Islet of Langerhans (tissue), 1 donor: ENCODE measurements around the gene PRKAR1B.
"Not testable (repeated sequence)": the region's sequence is repeated elsewhere in the genome, so short reads cannot be mapped to it uniquely, and the experiment has no call there.

Source experiments
- FAIRE-seq: peaks from one replicate; lab custom pipeline; 2011; peaks lifted over from hg19 to GRCh38; lab: Jason Lieb, UNC

PRKAR1B gene

DNA sequence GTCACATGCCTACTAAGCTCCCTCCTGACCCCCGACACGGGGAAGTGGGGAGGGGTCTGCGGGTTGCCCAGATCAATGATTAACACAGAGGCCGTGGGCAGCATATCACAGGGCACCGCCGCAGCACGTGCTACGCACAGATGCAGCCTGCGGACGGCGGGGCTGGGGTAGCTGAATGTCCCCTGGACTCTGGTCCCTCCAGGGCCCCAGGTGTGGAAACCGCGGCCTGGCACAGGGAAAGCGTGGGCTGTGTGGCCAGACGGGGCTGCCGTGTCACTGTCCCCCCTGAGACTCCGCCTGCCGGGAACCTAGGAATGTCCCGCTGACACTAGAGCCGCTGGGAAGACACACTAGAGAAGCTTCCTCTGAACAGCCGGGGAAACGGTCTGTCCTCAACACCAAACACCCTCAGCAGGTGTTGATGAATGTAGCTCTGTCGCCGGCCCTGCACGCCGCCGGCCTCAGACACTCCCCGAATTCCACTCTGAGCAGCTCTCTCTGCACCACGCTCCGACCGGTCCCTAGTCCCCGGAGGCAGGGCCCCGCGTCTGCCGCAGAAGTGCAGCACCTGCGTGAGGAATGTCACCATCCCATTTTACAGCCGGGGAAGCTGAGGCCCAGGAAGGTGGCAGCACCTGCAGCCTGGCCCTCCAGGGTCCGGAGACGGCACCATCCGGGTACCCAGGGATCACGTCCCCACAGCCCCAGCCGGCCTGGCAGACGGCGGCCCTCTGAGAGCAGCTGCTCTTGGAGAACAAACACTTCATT, 174.0 kb downstream of the PRKAR1B start:
- no peak for FAIRE-seq

DNA sequence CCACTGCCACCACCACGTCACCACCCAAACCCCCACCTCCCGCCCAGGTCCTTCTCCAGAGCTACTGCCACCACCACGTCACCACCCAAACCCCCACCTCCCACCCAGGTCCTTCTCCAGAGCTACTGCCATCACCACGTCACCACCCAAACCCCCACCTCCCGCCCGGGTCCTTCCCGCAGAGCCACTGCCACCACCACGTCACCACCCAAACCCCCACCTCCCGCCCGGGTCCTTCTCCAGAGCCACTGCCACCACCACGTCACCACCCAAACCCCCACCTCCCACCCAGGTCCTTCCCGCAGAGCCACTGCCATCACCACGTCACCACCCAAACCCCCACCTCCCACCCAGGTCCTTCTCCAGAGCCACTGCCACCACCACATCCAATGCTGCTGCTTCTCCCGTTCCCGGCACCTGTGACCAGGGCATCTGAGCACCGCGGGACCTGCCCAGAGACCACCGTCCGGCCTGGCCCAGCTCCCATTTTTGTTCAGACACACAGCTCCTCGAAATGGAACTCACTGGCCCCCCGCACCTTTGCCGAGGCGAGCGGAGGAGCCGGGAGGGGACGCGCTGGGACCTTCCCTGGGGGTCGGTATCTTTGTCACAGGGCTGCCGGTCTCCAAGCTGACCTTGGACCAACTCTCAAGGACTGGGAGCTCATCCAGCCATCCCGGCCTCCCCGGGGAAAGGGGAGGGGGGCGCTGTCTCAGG, 174.8 kb downstream of the PRKAR1B start:
- FAIRE-seq: not testable (repeated sequence)

DNA sequence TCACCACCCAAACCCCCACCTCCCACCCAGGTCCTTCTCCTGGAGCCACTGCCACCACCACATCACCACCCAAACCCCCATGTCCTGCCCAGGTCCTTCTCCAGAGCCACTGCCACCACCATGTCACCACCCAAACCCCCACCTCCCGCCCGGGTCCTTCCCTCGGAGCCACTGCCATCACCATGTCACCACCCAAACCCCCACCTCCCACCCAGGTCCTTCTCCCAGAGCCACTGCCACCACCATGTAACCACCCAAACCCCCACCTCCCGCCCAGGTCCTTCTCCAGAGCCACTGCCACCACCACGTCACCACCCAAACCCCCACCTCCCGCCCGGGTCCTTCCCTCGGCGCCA, 175.5 kb downstream of the PRKAR1B start:
- not testable (repeated sequence) for FAIRE-seq

DNA sequence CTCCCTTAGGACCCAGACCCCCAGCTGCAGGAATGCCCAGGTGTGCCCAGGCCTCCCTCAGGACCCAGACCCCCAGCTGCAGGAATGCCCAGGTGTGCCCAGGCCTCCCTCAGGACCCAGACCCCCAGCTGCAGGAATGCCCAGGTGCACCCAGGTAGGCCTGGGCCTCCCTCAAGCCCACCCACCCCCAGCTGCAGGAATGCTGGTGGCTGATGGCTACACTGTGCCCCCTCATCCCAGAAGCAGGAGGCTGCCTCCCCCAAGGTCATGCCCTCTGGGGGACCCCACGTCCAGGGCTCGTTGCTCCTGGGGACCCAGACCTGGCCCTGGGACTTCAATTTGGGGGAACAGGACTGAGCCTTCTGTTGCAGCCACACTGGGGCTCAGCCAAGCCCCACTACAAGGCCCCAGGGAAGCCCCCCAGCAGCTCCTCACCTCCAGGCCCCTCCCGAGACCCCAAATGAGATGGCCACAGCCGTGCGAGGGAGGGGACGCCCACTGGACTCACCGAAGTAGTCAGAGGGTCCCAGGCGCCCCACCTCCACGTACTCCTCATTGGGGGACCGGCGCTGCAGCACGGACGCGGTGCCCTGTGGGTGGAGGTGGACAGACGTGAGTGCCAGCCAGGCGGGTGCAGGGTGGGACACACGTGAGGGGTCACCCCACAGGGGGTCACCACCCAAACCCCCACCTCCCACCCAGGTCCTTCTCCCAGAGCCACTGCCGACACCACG, 176.0 kb downstream of the PRKAR1B start:
- FAIRE-seq: no peak

DNA sequence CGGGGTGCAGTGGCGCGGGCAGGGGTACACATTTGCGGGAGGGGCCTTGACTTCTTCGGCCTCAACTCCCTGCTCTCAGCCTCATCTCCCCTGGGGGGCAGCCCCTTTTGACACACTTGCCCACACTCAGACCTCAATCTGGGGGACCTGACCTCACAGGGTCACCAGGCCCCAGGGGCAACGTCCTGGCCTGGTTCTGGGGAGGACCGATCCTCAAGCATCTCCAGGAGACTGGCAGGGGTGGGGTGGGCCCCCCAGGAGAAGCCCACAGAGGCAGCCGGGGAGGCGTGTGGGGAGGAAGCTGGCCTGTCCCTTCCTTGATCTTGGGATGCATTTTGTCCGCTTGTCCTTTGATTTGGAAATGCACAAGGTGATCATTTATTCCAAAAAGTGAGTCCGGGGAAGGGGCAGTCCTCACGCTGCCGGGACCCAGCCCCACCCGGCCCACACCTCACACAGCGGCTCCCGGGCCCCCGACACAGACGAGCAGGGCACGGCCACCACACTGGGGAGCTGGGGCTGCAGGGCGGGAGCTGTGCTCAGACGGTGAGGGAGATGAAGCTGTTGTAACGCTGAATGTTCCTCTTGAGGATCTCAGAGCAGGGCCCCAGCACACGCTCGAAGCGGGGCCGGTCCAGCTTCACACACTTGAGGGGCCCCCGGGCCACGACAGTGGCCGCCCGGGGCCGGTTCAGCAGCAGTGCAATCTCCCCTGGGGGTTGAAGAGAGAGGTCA, 177.0 kb downstream of the PRKAR1B start:
- FAIRE-seq: no peak

DNA sequence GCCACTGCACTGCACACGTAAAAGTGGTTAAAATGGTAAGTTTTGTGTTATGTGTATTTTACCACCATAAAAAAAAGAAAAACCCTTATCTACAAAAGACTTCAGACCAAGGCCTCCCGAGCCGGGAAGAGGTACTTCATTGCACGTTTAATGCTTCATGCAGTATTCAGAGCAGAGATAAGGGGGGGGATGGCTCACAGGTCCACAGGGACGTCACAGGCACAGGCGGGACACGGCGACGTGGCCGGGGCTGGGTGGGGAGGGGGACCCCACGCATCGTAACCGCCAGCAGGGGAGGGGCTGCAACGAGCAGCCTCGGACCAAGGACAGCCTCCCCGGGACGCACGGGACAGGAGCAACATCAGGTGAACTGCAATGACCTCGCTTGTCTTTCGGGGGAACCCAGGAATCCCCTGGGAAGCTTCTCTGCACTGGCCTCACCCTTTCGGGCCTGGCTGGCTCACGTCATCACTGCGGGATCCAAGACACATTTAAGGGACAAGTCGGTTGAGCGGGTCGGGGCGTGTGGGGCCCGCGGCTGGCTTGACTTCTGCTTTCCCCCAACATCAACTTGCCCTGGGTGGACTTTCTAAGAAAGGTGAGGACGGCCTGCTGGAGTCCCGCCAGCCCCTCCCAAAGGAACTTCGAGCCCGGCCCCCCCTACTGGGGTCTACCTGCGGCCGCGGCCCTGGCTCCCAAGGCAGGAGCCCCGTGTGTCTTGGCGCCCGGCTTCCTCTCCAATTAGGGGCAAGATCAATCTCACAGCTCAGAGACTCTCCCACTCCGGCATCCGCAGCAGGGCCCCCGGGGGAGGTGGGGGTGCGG, 177.8 kb downstream of the PRKAR1B start:
- no peak for FAIRE-seq

DNA sequence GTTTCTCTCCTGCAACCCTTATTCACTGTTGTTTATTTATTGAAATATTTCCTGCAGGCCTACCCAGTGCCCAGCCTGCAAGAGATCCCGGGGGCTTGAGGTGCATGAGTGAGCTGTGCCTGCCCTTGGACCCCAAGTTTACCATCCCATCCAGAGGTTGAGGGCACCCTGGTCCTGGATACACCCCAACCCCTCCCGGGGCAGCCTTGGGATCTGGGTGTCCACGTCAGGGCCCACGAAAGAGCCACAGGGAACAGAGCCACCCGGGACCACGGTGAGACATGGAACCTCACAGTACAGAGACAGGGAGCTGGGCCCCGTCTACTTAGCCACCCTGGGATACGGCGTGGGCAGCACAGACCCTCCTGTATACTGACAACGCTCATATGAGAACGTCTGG, 178.7 kb downstream of the PRKAR1B start:
- FAIRE-seq: no peak

DNA sequence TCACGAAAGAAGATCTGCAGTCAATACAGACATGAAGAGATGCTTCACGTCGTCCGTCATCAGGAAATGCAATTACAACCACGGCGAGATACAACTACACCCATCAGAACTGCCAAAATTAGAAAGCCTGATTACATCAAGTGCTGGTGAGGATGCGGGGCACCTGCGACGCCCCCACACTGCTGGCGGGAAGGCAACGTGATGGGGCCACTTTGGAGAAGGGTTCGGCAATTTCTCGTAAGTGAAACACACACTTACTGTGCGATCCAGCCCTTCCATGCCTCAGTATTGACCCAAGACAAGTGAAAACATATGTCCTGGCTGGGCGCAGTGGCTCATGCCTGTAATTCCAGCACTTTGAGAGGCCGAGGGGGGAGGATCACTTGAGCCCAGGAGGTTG, 181.6 kb downstream of the PRKAR1B start:
- FAIRE-seq: no peak

DNA sequence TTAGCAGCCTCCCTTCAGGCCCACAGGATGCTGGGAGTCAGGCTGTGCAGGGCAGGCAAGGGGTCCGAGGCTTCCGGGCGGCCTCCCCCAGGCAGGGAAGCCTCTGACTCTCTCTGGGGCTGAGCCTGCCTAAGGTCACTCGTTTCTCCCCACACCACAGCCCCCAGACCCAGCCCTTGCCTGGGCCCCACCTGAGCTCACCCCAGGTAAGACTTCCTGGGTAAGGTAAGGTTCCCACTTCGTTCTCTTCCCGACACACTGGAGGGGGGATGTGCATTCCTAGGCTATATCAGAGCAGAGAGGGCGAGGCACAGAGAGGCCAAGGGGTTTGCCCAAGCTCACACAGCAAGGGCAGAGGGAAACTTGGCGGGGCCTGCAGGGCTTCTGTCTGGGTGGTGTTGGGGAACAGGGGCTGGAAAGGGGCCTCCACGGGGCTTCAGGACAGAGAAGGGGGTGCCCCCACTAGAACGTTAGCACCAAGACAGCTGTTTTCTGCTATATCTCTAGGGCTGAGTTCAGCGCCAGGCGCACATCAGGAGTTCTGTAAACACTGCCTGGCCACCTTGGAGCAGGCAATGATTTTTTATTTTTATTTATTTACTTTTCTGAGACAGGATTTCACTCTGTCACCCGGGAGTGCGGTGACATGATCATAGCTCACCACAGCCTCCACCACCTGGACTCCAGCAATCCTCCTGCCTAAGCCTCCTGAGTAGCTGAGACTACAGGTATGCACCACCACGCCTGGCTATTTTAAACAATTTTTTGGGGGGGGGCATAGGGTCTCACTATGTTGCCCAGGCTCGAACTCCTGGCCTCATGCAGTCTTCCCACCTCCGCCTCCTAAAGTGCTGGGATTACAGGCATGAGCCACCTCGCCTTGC, 182.5 kb downstream of the PRKAR1B start:
- FAIRE-seq: no peak

DNA sequence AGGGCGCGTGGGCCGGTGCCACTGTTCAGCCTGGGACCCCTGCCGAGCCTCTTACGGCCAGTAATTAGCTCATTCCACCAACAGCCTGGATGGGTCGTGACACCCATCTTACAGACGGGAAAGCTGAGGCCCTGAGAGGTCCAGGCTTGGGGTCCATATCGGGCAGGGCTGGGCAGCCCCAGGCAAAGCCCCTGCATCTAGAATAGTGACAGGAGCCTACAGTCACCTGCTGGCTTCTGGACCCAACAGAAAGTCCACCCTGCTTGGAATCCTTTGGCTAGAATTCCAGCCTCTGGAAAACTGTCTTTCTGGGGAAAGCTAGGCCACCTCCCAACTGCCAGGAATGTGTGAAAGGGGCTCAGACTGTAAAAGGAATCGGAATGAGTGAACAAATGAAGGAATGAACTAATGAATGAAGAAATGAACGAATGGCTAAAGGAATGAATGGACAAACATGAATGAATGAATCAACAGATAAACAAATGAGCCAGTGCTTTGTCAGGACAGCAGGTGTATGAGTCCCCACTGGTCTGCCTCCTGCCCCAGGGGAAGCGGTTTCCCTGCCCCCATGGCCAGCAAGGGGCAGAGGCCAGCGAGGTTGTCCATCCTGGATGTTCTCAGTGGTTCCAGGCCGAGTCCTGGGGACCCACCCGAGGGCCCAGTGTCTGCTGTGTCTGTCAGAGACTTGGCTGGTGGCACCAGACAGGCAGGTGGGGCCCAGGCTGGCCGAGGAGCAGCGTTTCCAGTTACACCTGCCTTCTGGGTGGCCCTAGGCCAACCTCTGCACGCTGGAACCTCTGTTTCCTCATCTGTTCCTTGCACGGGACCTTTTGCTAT, 183.4 kb downstream of the PRKAR1B start:
- no peak for FAIRE-seq

DNA sequence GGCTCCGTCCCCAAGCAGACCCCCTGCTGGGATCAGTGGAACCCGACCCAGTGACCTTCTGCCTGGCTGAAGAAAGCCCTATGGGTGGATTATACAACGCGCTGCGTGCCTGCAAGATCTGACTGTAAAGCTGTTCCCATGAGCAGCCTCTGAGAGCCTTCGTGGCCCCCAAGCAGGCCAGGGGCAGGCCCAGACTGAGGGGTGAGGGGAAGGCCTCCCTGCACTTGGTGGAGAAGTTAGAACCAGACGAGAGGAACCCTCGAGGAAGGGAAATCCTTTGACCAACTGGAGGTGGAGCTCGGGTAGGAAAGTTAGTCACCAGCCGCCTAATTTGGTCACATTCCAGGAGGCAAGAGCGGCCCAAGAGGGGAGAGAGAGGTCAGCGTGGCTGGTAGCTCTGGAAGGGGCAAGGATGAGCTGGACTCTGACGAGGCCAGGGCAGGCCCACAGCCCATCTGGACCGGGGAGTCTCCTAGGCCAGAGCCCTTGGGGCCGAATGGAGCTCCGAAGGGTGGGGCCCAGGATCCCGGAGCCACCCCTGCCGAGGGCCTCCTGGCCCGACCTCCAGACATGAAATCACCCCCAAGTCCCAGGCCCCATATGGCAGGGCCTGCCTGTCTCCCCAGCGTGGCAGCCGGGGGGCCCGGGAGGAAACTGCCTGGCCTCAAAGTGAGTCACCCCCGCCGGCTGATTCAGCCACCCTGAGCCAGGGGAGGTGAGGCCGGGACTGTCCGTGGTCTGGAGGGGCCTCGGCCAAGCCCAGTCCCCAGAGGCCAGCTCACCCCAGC, 184.2 kb downstream of the PRKAR1B start:
- FAIRE-seq: no peak

DNA sequence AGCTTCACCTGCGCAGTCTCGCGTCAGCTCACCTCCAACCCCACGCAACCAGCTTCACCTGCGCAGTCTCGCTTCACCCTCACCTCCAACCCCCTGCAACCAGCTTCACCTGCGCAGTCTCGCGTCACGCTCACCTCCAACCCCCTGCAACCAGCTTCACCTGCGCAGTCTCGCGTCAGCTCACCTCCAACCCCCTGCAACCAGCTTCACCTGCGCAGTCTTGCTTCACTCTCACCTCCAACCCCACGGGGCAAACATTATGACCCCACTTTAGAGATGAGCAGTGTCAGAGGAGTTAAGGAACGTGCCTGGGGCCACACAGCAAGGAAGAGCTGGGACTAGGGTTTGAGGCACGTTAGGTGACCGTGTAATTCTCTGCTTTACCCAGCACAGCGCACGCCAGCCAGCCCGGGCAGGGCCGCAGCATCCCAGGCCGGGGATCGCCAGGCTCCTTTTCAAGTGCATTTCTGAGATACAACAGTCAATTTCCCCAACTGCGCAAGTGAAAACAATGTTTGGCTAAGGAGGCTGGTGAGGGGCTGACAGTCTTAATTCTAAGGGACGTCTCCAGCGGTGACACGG, 184.9 kb downstream of the PRKAR1B start:
- no peak for FAIRE-seq

DNA sequence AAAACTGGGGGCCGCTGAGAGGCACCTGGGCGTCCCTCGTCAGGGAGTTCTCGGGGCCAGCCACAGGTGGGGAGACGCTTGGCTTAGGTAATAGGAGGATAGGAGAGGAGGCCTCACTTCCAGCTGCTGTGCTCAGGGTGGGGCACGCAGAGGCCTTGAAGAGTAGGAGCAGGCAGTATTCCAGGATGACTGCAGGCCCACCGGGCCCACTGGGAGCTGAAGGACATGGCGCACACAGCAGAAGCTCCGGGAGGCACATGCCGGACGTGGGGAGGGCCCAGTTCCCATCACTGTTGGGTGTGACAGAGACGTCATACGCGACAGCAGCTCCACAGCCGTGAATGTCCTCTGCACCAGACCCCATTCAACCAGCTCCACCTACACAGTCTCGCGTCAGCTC, 185.4 kb downstream of the PRKAR1B start:
- FAIRE-seq: no peak

DNA sequence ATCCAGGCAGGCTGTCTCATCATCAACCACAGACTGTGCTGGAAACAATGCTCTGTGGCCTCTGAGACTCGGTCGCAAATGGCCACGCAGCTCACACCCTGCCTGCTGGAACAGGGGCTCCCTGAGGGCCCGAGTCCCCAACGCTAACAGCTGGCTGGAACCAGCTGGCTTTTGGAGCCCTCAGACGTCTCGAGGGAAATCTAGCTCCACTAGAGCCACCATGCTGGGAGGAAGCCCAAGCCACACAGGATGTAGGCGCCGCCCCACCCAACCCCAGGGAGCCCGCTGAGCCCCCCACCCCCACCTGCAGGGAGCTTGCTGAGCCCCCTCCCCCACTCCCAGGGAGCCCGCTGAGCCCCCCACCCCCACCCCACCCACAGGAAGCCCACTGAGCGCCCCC, 186.1 kb downstream of the PRKAR1B start:
- no peak for FAIRE-seq

DNA sequence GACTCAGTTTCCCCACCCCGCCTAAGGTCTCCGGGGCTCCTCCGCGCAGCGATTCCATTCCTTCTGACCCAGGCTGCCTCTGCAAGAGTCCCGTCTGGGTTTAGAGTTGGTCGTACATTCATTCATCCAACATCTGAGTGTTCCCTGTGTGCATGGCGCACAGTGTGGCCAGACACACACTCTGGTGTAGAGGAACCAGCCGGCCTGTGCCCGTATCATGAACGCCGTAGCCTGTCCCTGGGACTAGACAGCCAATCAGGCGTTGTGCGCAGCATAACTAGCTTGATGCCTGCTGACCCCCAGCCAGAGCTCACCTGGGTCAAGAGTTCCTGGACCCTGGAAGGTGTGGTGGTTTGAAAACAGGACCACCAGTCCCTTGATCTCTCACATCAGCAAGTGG, 186.5 kb downstream of the PRKAR1B start:
- no peak for FAIRE-seq

DNA sequence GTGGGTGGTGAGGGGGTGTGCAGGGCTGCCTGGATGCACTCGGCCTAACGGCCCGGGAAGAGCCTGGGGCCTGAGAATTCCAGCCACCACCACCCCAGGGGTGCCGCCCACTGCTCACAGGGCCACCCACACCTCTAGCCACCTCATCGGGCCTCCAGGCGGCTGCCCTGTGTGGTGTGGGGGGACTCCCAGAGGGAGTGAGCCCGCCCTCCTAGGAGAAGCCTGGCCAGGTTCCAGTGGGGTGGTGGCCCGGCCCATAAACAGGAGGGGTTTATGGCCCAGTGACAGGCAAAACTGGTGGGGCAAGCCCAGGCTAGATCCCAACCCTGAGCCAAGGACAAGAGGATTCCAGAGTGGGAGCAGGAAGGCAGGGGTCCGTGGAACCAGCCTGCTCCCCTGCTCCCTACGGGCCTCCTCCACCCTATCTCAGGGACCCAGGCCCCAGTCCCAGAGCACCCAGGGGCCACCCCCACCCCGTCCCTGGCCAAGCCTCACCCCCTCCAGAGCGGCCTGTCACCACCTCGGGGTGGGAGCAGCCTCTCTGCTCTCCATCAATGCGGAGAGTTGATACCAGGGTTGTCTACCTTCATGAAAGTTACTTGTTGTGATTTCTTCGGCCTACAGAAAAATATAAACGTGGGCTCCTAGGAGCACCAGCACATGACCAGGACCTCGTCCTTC, 187.2 kb downstream of the PRKAR1B start:
- FAIRE-seq: no peak

DNA sequence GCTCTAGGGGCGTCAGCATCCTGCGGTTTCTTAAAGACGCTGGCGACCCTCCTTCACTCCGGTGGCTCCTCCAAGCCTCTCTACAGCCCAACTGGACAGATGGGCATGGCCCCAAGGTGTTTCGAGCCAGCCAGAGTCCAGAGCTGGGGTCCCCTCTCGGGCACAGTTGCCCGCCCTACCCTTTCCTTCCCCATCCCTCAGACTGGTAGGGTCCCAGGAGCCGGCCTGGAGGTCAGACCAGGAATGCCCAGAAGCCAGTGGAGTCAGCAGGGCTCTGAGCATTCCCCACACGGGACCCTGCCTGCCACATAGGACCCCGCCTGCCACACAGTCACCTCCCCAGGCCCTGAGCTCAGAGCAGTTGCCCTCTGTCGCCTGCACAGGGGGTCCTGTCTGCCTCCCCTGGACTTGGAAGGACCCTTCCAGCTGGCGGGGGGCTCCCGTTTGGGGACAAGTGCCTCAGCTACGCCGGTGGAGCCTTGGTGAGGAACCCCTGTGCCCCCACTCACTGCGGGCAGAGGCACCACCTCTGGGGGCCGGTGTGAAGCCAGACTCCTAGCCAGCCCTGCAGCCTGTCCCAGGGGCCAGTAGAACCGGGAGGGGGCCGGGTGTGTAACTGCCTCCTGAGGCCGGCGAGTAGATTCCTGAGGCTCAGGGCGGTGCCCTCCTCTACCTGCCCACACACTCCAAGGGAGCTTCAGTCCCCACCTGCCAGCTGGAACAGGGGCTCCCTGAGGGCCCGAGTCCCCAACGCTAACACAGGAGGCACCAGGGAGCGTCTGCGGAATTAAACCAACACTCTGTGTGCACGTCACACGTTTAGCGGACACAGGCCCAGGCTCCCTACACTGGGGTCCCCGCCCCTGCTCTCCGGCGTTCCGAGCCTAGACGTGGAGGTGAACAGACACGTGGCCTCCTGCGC, 188.1 kb downstream of the PRKAR1B start:
- no peak for FAIRE-seq
